CD1c-positive myeloid dendritic cell (primary cell): ENCODE results near the gene TMX2.

ENCODE experiments used
- DNase-seq: peaks from one replicate; pipeline ENCODE4 v3.0.0-alpha.2; 2016; ENCODE audit errors: extremely low spot score

TMX2 gene

DNA sequence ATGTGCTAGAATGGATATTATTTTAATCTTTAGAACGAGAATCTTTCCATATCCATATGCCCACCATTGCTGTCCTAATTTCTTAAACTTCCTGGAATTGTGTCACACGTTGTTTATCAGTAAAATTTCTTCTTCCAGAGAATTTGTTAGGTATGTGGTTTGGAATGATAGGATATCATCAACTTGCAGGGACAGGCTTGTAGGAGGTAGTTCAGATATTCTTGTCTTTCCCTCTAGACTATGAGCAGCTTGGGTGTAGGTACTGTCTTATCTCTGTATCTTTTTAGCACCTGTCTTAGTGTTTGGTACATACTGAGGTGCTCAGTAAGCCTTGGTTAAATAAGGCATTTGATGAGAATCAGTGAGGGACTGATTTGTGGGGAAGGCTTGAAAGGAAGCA is 52.6 kb downstream of the TMX2 start:
- DNase-seq, result no peak

- no peak for DNase-seq
Measured at GRCh38 chr11:57770793-57771192, 58.4 kb downstream of the TMX2 start.

DNA sequence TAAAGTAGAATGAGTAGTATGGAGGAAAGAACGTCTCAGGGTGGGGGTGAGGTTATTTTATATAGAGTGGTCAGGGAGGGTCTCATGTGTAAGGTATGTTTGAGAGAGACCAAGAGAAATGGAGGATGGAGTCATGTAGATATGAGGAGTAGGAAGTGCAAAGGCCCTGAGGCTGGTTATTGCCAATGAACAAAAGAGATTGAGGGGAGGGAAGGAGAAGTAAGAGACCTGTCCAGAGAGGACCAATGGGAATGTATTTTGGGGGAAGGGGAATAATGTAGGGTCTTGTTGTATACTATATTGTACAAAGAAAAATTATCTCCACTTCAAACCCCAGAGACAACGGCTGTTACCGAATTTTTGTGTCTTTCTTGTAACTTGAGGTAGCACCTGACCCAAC is 59.0 kb downstream of the TMX2 start:
- no peak for DNase-seq

- no peak for DNase-seq
Measured at GRCh38 chr11:57772562-57772961, 60.2 kb downstream of the TMX2 start.

DNA sequence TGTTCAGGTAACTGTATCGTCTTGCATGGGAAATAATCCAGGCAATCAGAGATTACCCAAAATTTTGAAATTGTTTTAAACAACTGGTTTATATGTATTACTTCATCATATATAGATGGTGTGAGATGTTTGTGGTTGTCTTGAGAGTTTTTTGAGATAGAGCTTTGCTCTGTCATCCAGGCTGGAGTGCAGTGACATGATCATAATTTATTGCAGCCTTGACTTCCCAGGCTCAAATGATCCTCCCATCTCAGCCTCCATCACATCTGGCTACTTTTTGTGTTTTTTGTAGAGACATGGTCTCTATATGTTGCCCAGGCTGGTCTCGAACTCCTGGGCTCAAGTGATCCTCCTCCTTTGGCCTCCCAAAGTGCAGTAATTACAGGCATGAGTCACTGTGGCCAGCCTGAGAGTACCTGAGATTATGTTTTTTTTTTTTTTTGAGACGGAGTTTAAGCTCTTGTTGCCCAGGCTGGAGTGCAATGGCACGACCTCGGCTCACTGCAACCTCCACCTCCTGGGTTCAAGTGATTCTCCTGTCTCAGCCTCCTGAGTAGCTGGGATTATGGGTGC is 60.7 kb downstream of the TMX2 start:
- no peak for DNase-seq

- DNase-seq, result no peak
Measured at GRCh38 chr11:57775491-57775890, 63.1 kb downstream of the TMX2 start.

DNA sequence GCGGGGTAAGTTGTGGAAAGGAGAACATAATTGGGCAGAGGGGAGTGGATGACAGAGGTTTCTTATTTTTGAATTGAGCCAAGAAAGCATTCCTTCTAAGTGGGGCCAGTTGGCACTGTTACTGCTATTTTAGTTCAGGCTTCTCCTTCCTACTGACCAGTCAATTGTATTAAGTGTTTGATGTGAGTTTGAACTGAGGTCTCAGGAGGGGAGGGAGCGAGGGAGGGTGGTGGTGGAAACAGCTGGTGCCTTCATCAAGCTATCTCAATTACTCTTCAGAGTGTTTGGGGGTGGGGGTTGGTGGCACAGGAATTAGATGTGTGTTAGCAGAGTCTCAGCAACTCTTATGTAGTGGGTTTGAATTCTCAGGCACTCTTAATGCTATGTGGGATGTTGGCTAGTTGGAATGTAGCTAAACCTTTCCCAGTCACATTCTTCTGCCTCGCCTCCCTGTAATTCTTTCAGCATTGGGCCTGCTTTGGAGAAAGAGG is 63.7 kb downstream of the TMX2 start:
- DNase-seq, result no peak

- DNase-seq, result no peak
Measured at GRCh38 chr11:57776577-57777210, 64.3 kb downstream of the TMX2 start.

- no peak for DNase-seq
Measured at GRCh38 chr11:57777969-57778317, 65.5 kb downstream of the TMX2 start.

DNA sequence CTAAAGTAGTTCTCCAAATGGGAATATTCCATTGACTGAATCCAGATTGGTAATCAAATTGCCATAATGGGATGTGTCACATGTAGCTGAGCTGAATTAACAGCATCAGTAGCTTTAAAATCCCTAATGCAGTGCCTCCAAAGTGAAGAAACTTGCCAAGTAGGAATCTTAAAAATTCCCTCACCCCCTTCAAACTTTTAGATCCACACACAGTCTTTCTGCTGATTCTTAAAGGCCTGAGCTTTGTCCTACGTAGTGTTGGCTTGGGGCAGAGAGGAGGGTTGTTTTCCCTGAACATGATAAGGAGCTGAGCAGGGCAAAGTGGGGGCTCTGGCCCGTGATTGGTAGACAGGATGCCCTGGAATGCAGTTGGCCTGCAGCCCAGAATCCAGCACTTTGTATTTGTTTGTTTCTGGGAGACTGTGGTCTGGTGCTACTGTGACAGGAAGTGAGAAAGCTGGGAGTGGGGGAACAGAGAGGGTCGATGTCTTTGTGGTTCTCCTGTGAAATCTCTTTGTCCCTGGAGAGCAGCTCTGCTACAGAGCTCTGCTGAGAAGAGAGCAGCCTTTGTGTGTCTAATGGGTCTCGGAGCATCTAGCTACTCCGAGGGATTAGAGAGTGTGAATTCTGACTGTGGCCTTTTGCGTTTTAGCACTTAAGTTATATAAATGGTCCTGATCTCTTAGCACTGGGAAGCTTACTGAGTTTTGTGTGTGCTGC is 66.1 kb downstream of the TMX2 start:
- no peak for DNase-seq

- no peak for DNase-seq
Measured at GRCh38 chr11:57779276-57779675, 66.9 kb downstream of the TMX2 start.

- DNase-seq, result no peak
Measured at GRCh38 chr11:57781529-57781943, 69.1 kb downstream of the TMX2 start.

GRCh38 chr11:57785072-57785471 is 72.7 kb downstream of the TMX2 start:
- DNase-seq, result no peak

- DNase-seq, result no peak
Measured at GRCh38 chr11:57786436-57786835, 74.0 kb downstream of the TMX2 start.

DNA sequence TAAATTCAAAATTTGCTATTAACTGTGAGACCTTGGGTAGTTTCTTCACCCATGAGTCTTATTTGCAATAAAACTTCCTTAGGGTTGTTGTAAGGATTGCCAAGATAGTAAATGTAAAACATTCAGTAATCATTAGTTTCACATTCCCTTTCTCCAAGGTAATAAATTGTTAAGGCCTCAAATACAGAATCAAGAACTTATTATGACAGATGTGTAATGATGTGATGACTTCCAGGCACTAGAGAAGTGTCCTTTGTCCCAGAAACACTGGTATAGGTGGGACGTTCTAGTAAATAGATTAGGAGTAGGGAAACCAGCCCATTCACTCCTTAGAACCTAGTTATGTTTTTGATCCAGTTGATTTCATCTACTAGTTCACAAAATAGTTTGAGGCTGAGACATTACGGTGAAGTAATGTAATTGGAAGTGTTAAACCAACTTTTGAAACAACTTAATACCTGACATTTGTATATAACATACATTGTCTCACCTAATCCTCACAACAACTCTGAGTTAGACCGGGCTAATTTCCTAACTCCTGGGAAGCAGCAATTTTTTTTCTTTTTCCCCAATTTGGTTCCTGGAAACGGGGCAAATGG is 74.7 kb downstream of the TMX2 start:
- no peak for DNase-seq

- DNase-seq, result peak; percentile 68
Measured at GRCh38 chr11:57787920-57788702, 75.7 kb downstream of the TMX2 start.

DNA sequence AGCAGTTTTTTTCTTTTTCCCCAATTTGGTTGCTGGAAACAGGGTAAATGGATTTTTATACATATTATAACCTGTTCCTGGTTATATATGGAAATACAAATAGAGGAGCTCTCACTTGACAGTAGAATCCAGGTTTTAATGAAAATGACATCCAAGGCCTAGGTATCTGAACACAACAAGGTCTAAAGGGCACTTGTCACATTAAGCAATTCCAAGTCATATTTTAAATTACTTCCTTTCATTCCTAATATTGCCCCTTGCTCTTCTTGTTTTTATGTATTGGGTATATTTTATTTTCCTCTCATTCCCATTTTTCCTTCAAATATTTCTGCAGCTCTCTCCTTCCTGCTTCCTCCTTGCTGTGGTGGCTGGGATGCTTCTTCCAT is 76.3 kb downstream of the TMX2 start:
- DNase-seq, result no peak
